Parathyroid adenoma (tissue), 2 donors: Measurements from ENCODE around the gene ZACN.
A peak's percentile ranks its signal among the peaks of the same experiment; 100 is the strongest.

Experiments
- H2AFZ ChIP-seq: fragments of 300-600 bp; sonication (generic); one replicate; pipeline ENCODE4 v1.7.0; 2017; ENCODE audit warnings: antibody characterized with exemption, mild to moderate bottlenecking
- H3K27ac ChIP-seq: fragments of 300-600 bp; sonication (generic); one replicate; pipeline ENCODE4 v1.7.0; 2017
- H3K27me3 ChIP-seq: fragments of 300-600 bp; sonication (generic); one replicate; pipeline ENCODE4 v1.7.0; 2017; ENCODE audit warnings: low read length; ENCODE audit not compliant: control insufficient read depth, insufficient read depth
- H3K36me3 ChIP-seq: fragments of 300-600 bp; sonication (generic); one replicate; pipeline ENCODE4 v1.7.0; 2017; ENCODE audit warnings: low read length; ENCODE audit not compliant: control insufficient read depth, insufficient read depth
- H3K4me1 ChIP-seq: fragments of 300-600 bp; sonication (generic); one replicate; pipeline ENCODE4 v1.7.0; 2017; ENCODE audit warnings: control low read depth
- H3K4me2 ChIP-seq: fragments of 300-600 bp; sonication (generic); one replicate; pipeline ENCODE4 v1.7.0; 2017; ENCODE audit warnings: low read length
- H3K4me3 ChIP-seq: fragments of 300-600 bp; sonication (generic); one replicate; pipeline ENCODE4 v1.7.0; 2017; ENCODE audit warnings: low read depth, low read length
- H3K79me2 ChIP-seq: fragments of 300-600 bp; sonication (generic); one replicate; pipeline ENCODE4 v1.7.0; 2017; ENCODE audit warnings: control low read depth
- H3K9ac ChIP-seq: fragments of 300-600 bp; sonication (generic); one replicate; pipeline ENCODE4 v1.7.0; 2017; ENCODE audit warnings: mild to moderate bottlenecking
- H3K9me3 ChIP-seq: fragments of 300-600 bp; sonication (generic); one replicate; pipeline ENCODE4 v1.7.0; 2017; ENCODE audit warnings: low read length; ENCODE audit not compliant: control insufficient read depth
- CTCF ChIP-seq: fragments of 300-600 bp; sonication (generic); IDR thresholded peaks from one replicate; pipeline ENCODE4 v1.7.0; 2017; ENCODE audit warnings: antibody characterized with exemption, mild to moderate bottlenecking
- donor health status: primary hyperparathyroidism.

Gene ZACN

DNA sequence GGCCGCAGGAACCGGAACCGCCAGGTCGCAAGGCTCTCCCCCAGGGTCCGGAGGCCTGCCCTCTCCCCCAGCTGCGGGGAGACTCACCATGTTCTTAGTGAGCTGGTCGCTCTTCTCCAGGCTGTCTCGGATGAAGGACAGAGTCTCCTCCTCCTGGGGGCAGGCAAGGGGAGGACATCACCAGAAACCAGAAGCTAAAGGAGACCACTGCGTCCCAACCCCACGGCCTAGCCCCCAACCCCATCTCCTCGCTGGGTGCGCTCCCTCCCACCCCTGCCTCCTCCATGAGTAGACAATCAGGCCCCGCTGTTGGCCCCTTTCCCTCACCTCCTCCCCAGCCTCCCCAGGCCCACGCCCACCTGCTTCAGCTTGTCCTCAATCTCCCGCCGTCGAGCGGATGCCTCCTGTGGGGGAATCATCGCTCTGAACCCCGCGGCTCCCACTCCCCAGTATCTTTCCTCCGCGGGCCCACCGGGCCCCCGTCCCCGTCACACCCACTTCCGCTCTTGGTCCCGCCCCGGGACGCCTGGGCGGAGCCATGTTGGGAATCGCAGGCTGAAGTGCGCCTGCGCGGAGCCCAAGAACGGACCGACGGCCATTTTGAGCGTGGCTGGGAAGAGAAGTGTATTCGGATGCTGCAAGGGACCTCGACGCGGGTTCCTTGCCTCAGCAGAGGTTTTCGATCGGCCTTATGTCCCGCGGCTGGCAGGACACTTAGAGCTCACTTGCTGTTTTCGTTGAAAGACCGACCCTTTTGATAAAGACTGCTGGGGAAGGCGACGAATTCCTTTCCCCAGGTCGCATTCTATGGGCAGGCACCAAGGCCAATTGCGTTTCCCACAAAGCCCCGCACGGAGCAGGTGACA is 24.5 kb downstream of the ZACN start, which contains the start of gene EXOC7:
TSS of gene EXOC7 (minus strand) at position 514 of the 866 bp plus-strand sequence. CDS start at position 419, 95 bp downstream.
- Histone ChIP-seq H2AFZ (peak within 1 kb of the TSS; percentile 90), H3K27ac (peak within 1 kb of the TSS; percentile 71), H3K4me3 (peak within 1 kb of the TSS; percentile 96), H3K9me3 (no peaks in the 10 kb centered on the region), H3K27me3 (no peaks in the 10 kb centered on the region), H3K36me3 (no peaks in the 10 kb centered on the region), H3K4me1 (no peaks in the 10 kb centered on the region), H3K79me2 (peaks cover 9% of the 10 kb centered on the region), H3K9ac (peak within 1 kb of the TSS; percentile 82), H3K4me2 (peak within 1 kb of the TSS; percentile 88)
- TF ChIP-seq CTCF = no peak

- peak overlapping the region; percentile 88 for H3K4me2 ChIP-seq
- H3K9ac ChIP-seq = no peak overlapping the region
- peaks cover 9% of the 10 kb centered on the region for H3K79me2 ChIP-seq
- peak overlapping the region; percentile 96 for H3K4me3 ChIP-seq
- peak overlapping the region; percentile 71 for H3K27ac ChIP-seq
- no peaks in the 10 kb centered on the region for H3K27me3 ChIP-seq
- H3K4me1 ChIP-seq = no peaks in the 10 kb centered on the region
- no peak for TF ChIP-seq CTCF
- H2AFZ ChIP-seq = peak overlapping the region; percentile 90
- no peaks in the 10 kb centered on the region for H3K36me3 ChIP-seq
- H3K9me3 ChIP-seq = no peaks in the 10 kb centered on the region
Observed at GRCh38 chr17:76104140-76104895, 25.3 kb downstream of the ZACN start.

DNA sequence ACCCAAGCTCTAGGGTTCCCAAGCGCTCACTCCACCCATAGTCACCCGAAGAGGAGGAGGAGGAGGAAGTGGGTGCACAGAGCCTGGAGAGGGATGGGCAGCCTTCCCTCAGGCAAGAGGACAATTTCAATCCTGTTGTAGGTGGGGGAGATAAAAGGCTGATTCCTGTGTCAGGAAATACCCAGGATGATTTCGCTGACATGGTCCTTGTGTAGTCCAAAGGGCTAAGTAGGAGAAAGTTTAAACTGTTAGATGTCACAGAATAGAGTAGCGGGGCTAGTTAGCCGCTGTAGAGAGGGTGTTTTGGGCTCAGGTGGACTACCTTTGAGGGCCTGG is 25.9 kb downstream of the ZACN start:
- no peak overlapping the region for H3K4me3 ChIP-seq
- H3K79me2 ChIP-seq = peaks cover 9% of the 10 kb centered on the region
- no peak overlapping the region for H3K9ac ChIP-seq
- H3K27me3 ChIP-seq = no peaks in the 10 kb centered on the region
- no peak overlapping the region for H3K4me2 ChIP-seq
- no peaks in the 10 kb centered on the region for H3K36me3 ChIP-seq
- no peak for TF ChIP-seq CTCF
- H3K9me3 ChIP-seq = no peaks in the 10 kb centered on the region
- H3K4me1 ChIP-seq = no peaks in the 10 kb centered on the region
- peak overlapping the region; percentile 39 for H2AFZ ChIP-seq
- no peak overlapping the region for H3K27ac ChIP-seq

- Histone ChIP-seq H3K4me1 (no peaks in the 10 kb centered on the region), H3K79me2 (peaks cover 6% of the 10 kb centered on the region), H3K4me2 (no peak overlapping the region), H3K36me3 (no peaks in the 10 kb centered on the region), H3K27me3 (no peaks in the 10 kb centered on the region), H2AFZ (peak overlapping the region; percentile 45), H3K4me3 (no peak overlapping the region), H3K9ac (no peak overlapping the region), H3K27ac (no peak overlapping the region), H3K9me3 (no peaks in the 10 kb centered on the region)
- TF ChIP-seq CTCF = no peak
Observed at GRCh38 chr17:76106703-76107102, 27.7 kb downstream of the ZACN start.
